Brain microvascular endothelial cell (primary cell): ENCODE results near the gene SMCP.
A peak's percentile ranks its signal among the peaks of the same experiment; 100 is the strongest.

Experiments used
- DNase-seq: peaks from one replicate; pipeline ENCODE4 v3.0.0-alpha.2; 2020
- H3K27ac ChIP-seq: fragments of 250-450 bp; sonication (Bioruptor Pico); 2 replicates; pipeline ENCODE4 v1.5.1; 2020; ENCODE audit warnings: mild to moderate bottlenecking, moderate library complexity
- H3K27me3 ChIP-seq: fragments of 250-450 bp; sonication (Bioruptor Pico); replicated peaks from 2 replicates; pipeline ENCODE4 v1.5.1; 2020; ENCODE audit warnings: mild to moderate bottlenecking
- H3K36me3 ChIP-seq: fragments of 250-450 bp; sonication (Bioruptor Pico); replicated peaks from 2 replicates; pipeline ENCODE4 v1.5.1; 2020; ENCODE audit warnings: mild to moderate bottlenecking
- H3K4me3 ChIP-seq: 2 replicates; pipeline ENCODE4 v1.5.1; 2011; ENCODE audit warnings: low read depth, mild to moderate bottlenecking, control low read depth, low read length, moderate library complexity
- in situ Hi-C: cut with HindIII; loops from 2 replicates; pipeline ENCODE4 v1.10.0; 2017; ENCODE audit warnings: low sequenced_read_pairs, low pct_ligation_motif_present
- TF ChIP-seq, protein P1 (sequence below): IDR thresholded peaks from 2 replicates; pipeline ENCODE4 v1.5.1; 2011; ENCODE audit warnings: low read depth, mild to moderate bottlenecking, moderate library complexity, low read length, control low read depth, inconsistent platforms; ENCODE audit errors: missing control alignments

SMCP gene

GRCh38 chr1:152870831-152871730 lies 7.0 kb upstream of the SMCP start:
- Histone ChIP-seq H3K27me3 (no peaks in the 10 kb centered on the region), H3K4me3 (no peak overlapping the region), H3K36me3 (no peaks in the 10 kb centered on the region), H3K27ac (no peak overlapping the region)
- in situ Hi-C loops, result no loop called here
- TF ChIP-seq, protein P1, sequence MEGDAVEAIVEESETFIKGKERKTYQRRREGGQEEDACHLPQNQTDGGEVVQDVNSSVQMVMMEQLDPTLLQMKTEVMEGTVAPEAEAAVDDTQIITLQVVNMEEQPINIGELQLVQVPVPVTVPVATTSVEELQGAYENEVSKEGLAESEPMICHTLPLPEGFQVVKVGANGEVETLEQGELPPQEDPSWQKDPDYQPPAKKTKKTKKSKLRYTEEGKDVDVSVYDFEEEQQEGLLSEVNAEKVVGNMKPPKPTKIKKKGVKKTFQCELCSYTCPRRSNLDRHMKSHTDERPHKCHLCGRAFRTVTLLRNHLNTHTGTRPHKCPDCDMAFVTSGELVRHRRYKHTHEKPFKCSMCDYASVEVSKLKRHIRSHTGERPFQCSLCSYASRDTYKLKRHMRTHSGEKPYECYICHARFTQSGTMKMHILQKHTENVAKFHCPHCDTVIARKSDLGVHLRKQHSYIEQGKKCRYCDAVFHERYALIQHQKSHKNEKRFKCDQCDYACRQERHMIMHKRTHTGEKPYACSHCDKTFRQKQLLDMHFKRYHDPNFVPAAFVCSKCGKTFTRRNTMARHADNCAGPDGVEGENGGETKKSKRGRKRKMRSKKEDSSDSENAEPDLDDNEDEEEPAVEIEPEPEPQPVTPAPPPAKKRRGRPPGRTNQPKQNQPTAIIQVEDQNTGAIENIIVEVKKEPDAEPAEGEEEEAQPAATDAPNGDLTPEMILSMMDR, result peak; percentile 51
- no peak for DNase-seq

GRCh38 chr1:152871731-152872126 lies 6.4 kb upstream of the SMCP start:
- TF ChIP-seq, protein P1, result no peak
- Histone ChIP-seq H3K4me3 (no peak overlapping the region), H3K36me3 (no peaks in the 10 kb centered on the region), H3K27me3 (no peaks in the 10 kb centered on the region), H3K27ac (no peak overlapping the region)
- DNase-seq, result no peak
- in situ Hi-C loops, result no loop called here

DNA sequence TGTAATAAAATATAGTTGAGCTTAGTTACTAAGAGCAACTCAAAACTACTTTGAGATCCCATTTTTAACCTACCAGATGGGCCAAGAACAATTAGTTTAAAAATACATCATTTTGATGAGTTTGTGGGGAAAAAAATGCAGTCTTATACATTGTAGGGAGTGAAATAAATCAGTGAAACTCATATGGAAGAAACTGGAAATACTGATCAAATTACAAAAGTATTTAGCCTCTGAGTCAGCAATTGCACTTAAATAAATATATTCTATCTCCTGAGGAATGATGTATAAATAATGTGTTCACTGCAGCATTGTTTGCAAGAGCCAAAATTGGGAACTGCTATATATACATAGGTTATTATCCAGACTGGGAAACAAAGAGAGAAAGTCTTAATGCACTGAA lies 4.6 kb upstream of the SMCP start:
- H3K27ac ChIP-seq, result no peak overlapping the region
- no peak overlapping the region for H3K4me3 ChIP-seq
- TF ChIP-seq, protein P1, result no peak
- H3K36me3 ChIP-seq, result no peaks in the 10 kb centered on the region
- no peaks in the 10 kb centered on the region for H3K27me3 ChIP-seq
- DNase-seq, result no peak
- in situ Hi-C loops, result no loop called here

- in situ Hi-C loops, result no loop called here
- Histone ChIP-seq H3K27me3 (no peaks in the 10 kb centered on the region), H3K36me3 (no peaks in the 10 kb centered on the region), H3K4me3 (no peak overlapping the region), H3K27ac (no peak overlapping the region)
- DNase-seq, result no peak
- TF ChIP-seq, protein P1, result no peak
Observed at GRCh38 chr1:152876827-152877226, 1.3 kb upstream of the SMCP start.

DNA sequence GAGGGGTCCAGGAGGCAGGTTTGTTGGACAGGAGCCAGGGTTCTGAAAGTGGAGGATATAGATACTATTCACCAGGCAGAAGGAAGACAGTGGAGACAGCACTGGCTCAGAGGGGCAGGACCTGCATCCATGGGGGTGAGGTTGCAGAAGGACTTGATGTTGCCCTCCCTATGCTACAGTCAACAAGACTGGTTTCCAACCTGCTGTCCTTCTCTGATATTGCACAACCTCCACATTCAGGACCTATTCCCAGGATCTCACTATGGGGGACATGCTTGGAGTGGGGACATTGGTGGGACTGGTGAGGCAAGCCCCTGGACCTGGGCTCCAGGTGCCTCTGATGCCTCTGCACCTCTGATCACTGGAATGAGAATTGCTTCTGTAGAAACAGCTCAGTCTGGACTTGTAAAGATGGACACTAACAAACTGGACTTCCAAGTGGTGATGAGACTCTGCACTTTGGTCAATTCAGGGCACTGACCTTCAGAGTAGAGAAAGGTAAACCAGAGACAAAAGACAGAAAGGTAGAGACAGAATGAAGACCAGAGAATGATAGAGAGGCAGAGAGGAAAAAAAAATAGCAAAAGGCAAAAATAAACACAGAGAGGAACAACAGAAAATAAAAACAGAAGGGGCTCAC lies 1.6 kb downstream of the SMCP start:
- TF ChIP-seq, protein P1, result no peak
- H3K27ac ChIP-seq, result no peak overlapping the region
- no peak for DNase-seq
- H3K27me3 ChIP-seq, result no peaks in the 10 kb centered on the region
- H3K4me3 ChIP-seq, result no peak overlapping the region
- in situ Hi-C loops, result no loop called here
- H3K36me3 ChIP-seq, result no peaks in the 10 kb centered on the region
